Liver (tissue), 9 donors: Measurements from ENCODE around the gene TNFRSF1B. TPM values are rescaled to one million over a fixed set of nuclear protein-coding genes. Genes with fewer than 3 reads are reported as not detected.

Source experiments
- DNase-seq: peaks from one replicate; pipeline ENCODE4 v3.0.0-alpha.2; 2017; ENCODE audit warnings: low spot score
- H3K27ac ChIP-seq, 2 donors: one replicate each; pipeline ENCODE4 v1.7.0; 2013; ENCODE audit warnings: inconsistent platforms in 2 of 2, low read length in 2 of 2, control low read depth in 1 of 2, low read depth in 1 of 2, mild to moderate bottlenecking in 1 of 2
- H3K27me3 ChIP-seq, 4 donors: one replicate each; pipeline versions ENCODE4 v1.6.1 to v1.7.0; 2013; ENCODE audit warnings: low read length in 3 of 4, inconsistent platforms in 1 of 4, mild to moderate bottlenecking in 1 of 4, moderate library complexity in 1 of 4; ENCODE audit not compliant: control insufficient read depth in 4 of 4, insufficient read depth in 4 of 4
- H3K36me3 ChIP-seq, 4 donors: one replicate each; pipeline versions ENCODE4 v1.6.1 to v1.7.0; 2013; ENCODE audit warnings: low read length in 3 of 4, mild to moderate bottlenecking in 3 of 4, low read depth in 1 of 4, moderate library complexity in 1 of 4; ENCODE audit not compliant: control insufficient read depth in 4 of 4, insufficient read depth in 3 of 4
- H3K4me1 ChIP-seq, 4 donors: one replicate each; pipeline versions ENCODE4 v1.6.1 to v1.7.0; 2013; ENCODE audit warnings: low read length in 3 of 4, mild to moderate bottlenecking in 3 of 4, moderate library complexity in 1 of 4; ENCODE audit not compliant: control insufficient read depth in 4 of 4, insufficient read depth in 4 of 4
- H3K4me3 ChIP-seq, 3 donors: one replicate each; pipeline versions ENCODE4 v1.6.1 to v1.7.0; 2013; ENCODE audit warnings: low read length in 3 of 3, control low read depth in 1 of 3, low read depth in 1 of 3, mild to moderate bottlenecking in 1 of 3
- H3K9ac ChIP-seq, 2 donors: one replicate each; pipeline ENCODE4 v1.7.0; 2013; ENCODE audit warnings: low read length in 2 of 2, mild to moderate bottlenecking in 2 of 2, moderate library complexity in 2 of 2, control low read depth in 1 of 2, low read depth in 1 of 2
- H3K9me3 ChIP-seq, 4 donors: one replicate each; pipeline versions ENCODE4 v1.6.1 to v1.7.0; 2013; ENCODE audit warnings: low read length in 3 of 4; ENCODE audit not compliant: control insufficient read depth in 4 of 4
- EGR1 ChIP-seq, 2 donors: IDR thresholded peaks; 2 replicates each; pipeline ENCODE4 v1.6.1; 2016 to 2018; ENCODE audit warnings: antibody characterized with exemption in 2 of 2, low read depth in 2 of 2
- FOXA1 ChIP-seq: IDR thresholded peaks from 2 replicates; pipeline ENCODE4 v1.6.1; 2016; ENCODE audit warnings: antibody characterized with exemption
- FOXA2 ChIP-seq: IDR thresholded peaks from 2 replicates; pipeline ENCODE4 v1.6.1; 2016; ENCODE audit warnings: antibody characterized with exemption
- GABPA ChIP-seq, 2 donors: IDR thresholded peaks in 1 of 2; conservative IDR thresholded peaks in 1 of 2; 2 replicates each; pipeline ENCODE4 v1.6.1; 2016; ENCODE audit warnings: antibody characterized with exemption in 2 of 2, mild to moderate bottlenecking in 1 of 2, moderate library complexity in 1 of 2
- HNF4A ChIP-seq, 2 donors: conservative IDR thresholded peaks; 2 replicates each; pipeline ENCODE4 v1.6.1; 2016; ENCODE audit warnings: antibody characterized with exemption in 2 of 2, mild to moderate bottlenecking in 2 of 2
- JUND ChIP-seq, 2 donors: IDR thresholded peaks; 2 replicates each; pipeline ENCODE4 v1.6.1; 2016; ENCODE audit warnings: antibody characterized with exemption in 2 of 2
- NR2F2 ChIP-seq: IDR thresholded peaks from 2 replicates; pipeline ENCODE4 v1.6.1; 2016; ENCODE audit warnings: antibody characterized with exemption
- RAD21 ChIP-seq, 2 donors: IDR thresholded peaks; 2 replicates each; pipeline ENCODE4 v1.6.1; 2016; ENCODE audit warnings: antibody characterized with exemption in 2 of 2, mild to moderate bottlenecking in 2 of 2
- RXRA ChIP-seq, 2 donors: IDR thresholded peaks; 2 replicates each; pipeline ENCODE4 v1.6.1; 2017 to 2018; ENCODE audit warnings: antibody characterized with exemption in 2 of 2, mild to moderate bottlenecking in 1 of 2
- SP1 ChIP-seq: IDR thresholded peaks from 2 replicates; pipeline ENCODE4 v1.6.1; 2018; ENCODE audit warnings: antibody characterized with exemption, mild to moderate bottlenecking
- TAF1 ChIP-seq: conservative IDR thresholded peaks from 2 replicates; pipeline ENCODE4 v1.6.1; 2016; ENCODE audit warnings: antibody characterized with exemption, mild to moderate bottlenecking
- WGBS: extraction: QIAGEN DNeasy Blood & Tissue Kit; methylation state at CpG from one replicate; pipeline ENCODE4 v1.1.7; 2013; 5-methylcytosine and 5-hydroxymethylcytosine counted together
- polyA plus RNA-seq, 2 donors: library from polyadenylated mRNA; stranded (reverse) in 1 of 2; unstranded in 1 of 2; fragments of 200-250 nt in 1 of 2; fragments of >200 nt in 1 of 2; fragmentation: Nextera tagmentation in 1 of 2; extraction: Ambion mirVana in 1 of 2; gene quantifications; one replicate each; pipeline versions ENCODE4 v1.2.1 to v1.2.3, GENCODE V29; 2013 to 2015
- total RNA-seq, 2 donors: library from RNA; depleted of rRNA; stranded (reverse); fragments of >200 nt; gene quantifications; one replicate each; pipeline ENCODE4 v1.2.3, GENCODE V29; 2014
- TF ChIP-seq, protein P1 (sequence below): IDR thresholded peaks from 2 replicates; pipeline ENCODE4 v1.6.1; 2016; ENCODE audit warnings: antibody characterized with exemption
- TF ChIP-seq, protein P2 (sequence below): IDR thresholded peaks from 2 replicates; pipeline ENCODE4 v1.6.1; 2016; ENCODE audit warnings: antibody characterized with exemption
- TF ChIP-seq, protein P3 (sequence below): IDR thresholded peaks from 2 replicates; pipeline ENCODE4 v1.6.1; 2016; ENCODE audit warnings: antibody characterized with exemption
- TF ChIP-seq, protein P4 (sequence below): IDR thresholded peaks from 2 replicates; pipeline ENCODE4 v1.6.1; 2016; ENCODE audit warnings: antibody characterized with exemption, mild to moderate bottlenecking
- TF ChIP-seq, protein P5 (sequence below): fragments of 150-350 bp; IDR thresholded peaks from 2 replicates; pipeline ENCODE4 v1.5.1; 2017; ENCODE audit warnings: improper control_type of control experiment, low read depth, low read length; ENCODE audit not compliant: missing input control
- donor health status: healthy.
- donor health status: healthy.
- donor health status: healthy.
- donor health status: healthy.
- donor health status: healthy.

Gene TNFRSF1B
- total and polyA plus RNA-seq, 4 donors: 7.2 to 19.6 (median 16.5) TPM

DNA sequence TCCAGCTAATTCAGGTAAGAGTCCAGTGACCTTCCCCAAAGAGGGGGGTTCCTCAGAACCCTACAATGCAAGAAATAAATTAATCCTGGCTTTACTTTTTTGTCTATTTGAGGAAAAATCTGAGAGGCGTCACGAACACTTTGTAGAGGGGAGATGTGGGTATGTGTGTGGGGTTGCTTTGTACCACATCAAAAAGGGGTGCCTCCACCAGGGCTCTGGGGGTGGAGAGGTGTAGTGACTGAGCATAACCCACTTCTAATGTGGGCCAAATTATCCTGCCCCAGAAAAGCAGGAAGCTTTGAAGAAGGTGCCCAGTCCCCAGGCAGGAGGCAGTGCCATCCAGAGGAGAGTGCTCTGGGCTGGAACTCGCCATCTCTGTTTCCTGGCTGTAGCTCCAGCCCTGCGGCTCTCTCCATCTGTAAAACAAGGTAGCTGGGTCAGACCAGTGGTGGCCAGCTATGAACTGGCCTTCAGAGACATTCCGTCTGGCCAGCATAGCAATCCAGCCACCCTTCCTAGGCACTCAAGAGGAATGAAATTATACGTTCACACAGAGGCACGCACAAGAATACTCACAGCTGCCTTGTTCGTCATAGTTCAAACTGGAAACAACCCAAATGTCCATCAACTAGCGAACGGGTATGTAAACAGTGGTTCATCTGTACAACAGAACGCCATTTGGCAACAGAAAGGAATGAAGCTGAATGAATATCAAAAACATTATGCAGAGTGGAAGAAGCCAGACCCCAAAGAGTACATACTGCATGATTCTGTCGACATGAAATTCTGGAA, 45.4 kb upstream of the TNFRSF1B start:
- Histone ChIP-seq H3K4me3 (no peak overlapping the region), H3K27ac (no peak overlapping the region), H3K4me1 (peaks cover 0 to 8% (median 4%) of the 10 kb centered on the region in 4 donors), H3K36me3 (no peaks in the 10 kb centered on the region), H3K27me3 (no peaks in the 10 kb centered on the region), H3K9ac (no peak overlapping the region), H3K9me3 (no peaks in the 10 kb centered on the region)
- no peak for DNase-seq
- 72% methylated on average over 12 of the region's 12 CpGs for WGBS
- TF ChIP-seq NR2F2: no peak
- TF ChIP-seq FOXA2: no peak
- TF ChIP-seq, protein P1, sequence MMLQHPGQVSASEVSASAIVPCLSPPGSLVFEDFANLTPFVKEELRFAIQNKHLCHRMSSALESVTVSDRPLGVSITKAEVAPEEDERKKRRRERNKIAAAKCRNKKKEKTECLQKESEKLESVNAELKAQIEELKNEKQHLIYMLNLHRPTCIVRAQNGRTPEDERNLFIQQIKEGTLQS: no peak
- TF ChIP-seq, protein P2, sequence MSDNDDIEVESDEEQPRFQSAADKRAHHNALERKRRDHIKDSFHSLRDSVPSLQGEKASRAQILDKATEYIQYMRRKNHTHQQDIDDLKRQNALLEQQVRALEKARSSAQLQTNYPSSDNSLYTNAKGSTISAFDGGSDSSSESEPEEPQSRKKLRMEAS: no peak
- TF ChIP-seq, protein P3, sequence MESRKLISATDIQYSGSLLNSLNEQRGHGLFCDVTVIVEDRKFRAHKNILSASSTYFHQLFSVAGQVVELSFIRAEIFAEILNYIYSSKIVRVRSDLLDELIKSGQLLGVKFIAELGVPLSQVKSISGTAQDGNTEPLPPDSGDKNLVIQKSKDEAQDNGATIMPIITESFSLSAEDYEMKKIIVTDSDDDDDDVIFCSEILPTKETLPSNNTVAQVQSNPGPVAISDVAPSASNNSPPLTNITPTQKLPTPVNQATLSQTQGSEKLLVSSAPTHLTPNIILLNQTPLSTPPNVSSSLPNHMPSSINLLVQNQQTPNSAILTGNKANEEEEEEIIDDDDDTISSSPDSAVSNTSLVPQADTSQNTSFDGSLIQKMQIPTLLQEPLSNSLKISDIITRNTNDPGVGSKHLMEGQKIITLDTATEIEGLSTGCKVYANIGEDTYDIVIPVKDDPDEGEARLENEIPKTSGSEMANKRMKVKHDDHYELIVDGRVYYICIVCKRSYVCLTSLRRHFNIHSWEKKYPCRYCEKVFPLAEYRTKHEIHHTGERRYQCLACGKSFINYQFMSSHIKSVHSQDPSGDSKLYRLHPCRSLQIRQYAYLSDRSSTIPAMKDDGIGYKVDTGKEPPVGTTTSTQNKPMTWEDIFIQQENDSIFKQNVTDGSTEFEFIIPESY: no peak

DNA sequence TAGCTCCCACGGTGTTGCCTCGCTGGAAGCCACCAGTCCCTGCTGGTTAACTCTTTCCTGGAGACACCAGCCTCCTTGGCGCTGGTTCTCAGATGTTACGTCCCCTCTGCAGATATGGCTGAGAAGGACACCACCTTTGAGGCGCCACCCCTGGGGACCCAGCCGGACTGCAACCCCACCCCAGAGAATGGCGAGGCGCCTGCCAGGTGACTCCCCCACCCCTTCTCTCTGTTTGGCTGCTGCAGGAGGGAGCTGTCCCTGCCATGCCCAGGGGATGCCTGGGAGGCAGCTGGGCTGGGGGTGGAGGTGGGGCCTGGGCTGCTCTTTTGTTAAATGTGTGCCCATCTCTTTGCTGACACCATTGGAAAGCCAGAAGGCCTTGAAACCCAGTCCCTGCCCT, 43.6 kb upstream of the TNFRSF1B start:
- Histone ChIP-seq H3K9ac (no peak overlapping the region), H3K4me1 (peaks cover 0 to 8% (median 4%) of the 10 kb centered on the region in 4 donors), H3K4me3 (no peak overlapping the region), H3K9me3 (no peaks in the 10 kb centered on the region), H3K27me3 (no peaks in the 10 kb centered on the region), H3K27ac (no peak overlapping the region), H3K36me3 (no peaks in the 10 kb centered on the region)
- WGBS: 66% methylated on average over 8 of the region's 8 CpGs
- no peak for DNase-seq
- no peak for TF ChIP-seq GABPA (IDR thresholded peaks at IDR 0.05 in 1 of 2, conservative IDR thresholded peaks at IDR 0.05 in 1 of 2)
- TF ChIP-seq JUND (IDR thresholded peaks at IDR 0.05): no peak
- TF ChIP-seq, protein P3: no peak
- no peak for TF ChIP-seq TAF1
- TF ChIP-seq, protein P4, sequence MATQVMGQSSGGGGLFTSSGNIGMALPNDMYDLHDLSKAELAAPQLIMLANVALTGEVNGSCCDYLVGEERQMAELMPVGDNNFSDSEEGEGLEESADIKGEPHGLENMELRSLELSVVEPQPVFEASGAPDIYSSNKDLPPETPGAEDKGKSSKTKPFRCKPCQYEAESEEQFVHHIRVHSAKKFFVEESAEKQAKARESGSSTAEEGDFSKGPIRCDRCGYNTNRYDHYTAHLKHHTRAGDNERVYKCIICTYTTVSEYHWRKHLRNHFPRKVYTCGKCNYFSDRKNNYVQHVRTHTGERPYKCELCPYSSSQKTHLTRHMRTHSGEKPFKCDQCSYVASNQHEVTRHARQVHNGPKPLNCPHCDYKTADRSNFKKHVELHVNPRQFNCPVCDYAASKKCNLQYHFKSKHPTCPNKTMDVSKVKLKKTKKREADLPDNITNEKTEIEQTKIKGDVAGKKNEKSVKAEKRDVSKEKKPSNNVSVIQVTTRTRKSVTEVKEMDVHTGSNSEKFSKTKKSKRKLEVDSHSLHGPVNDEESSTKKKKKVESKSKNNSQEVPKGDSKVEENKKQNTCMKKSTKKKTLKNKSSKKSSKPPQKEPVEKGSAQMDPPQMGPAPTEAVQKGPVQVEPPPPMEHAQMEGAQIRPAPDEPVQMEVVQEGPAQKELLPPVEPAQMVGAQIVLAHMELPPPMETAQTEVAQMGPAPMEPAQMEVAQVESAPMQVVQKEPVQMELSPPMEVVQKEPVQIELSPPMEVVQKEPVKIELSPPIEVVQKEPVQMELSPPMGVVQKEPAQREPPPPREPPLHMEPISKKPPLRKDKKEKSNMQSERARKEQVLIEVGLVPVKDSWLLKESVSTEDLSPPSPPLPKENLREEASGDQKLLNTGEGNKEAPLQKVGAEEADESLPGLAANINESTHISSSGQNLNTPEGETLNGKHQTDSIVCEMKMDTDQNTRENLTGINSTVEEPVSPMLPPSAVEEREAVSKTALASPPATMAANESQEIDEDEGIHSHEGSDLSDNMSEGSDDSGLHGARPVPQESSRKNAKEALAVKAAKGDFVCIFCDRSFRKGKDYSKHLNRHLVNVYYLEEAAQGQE: no peak
- TF ChIP-seq, protein P5, sequence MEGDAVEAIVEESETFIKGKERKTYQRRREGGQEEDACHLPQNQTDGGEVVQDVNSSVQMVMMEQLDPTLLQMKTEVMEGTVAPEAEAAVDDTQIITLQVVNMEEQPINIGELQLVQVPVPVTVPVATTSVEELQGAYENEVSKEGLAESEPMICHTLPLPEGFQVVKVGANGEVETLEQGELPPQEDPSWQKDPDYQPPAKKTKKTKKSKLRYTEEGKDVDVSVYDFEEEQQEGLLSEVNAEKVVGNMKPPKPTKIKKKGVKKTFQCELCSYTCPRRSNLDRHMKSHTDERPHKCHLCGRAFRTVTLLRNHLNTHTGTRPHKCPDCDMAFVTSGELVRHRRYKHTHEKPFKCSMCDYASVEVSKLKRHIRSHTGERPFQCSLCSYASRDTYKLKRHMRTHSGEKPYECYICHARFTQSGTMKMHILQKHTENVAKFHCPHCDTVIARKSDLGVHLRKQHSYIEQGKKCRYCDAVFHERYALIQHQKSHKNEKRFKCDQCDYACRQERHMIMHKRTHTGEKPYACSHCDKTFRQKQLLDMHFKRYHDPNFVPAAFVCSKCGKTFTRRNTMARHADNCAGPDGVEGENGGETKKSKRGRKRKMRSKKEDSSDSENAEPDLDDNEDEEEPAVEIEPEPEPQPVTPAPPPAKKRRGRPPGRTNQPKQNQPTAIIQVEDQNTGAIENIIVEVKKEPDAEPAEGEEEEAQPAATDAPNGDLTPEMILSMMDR: no peak
- TF ChIP-seq SP1: no peak
- TF ChIP-seq RAD21 (IDR thresholded peaks at IDR 0.05): no peak
- no peak for TF ChIP-seq HNF4A (conservative IDR thresholded peaks at IDR 0.05)
- TF ChIP-seq, protein P2: no peak
- TF ChIP-seq RXRA (IDR thresholded peaks at IDR 0.05): no peak
- no peak for TF ChIP-seq FOXA1
- TF ChIP-seq, protein P1: no peak
- TF ChIP-seq EGR1 (IDR thresholded peaks at IDR 0.05; ENCODE audit: low read depth in 2 of 2): no peak
- no peak for TF ChIP-seq FOXA2
